ENCODE results near the gene SMAD7.

GRCh38 chr18:48918660-48919456, 31.9 kb downstream of the SMAD7 start:
- no peak for TF ChIP-seq EZH2phosphoT487 (IDR thresholded peaks at IDR 0.05; ENCODE audit: insufficient read depth, low read depth)
- no peak for TF ChIP-seq EZH2 (IDR thresholded peaks at IDR 0.05; ENCODE audit: insufficient read depth, poor library complexity, severe bottlenecking)

Data from GM23248 (cell line).